T-cell (primary cell): ENCODE data around the gene CCNJL. TPM values are rescaled to one million over a fixed set of nuclear protein-coding genes. Genes with fewer than 3 reads are reported as not detected.
A peak's percentile ranks its signal among the peaks of the same experiment; 100 is the strongest.

Experiments
- ATAC-seq, 4 experiments: fragments of 200-7000 bp in 3 of 4; fragments of 150-1000 bp in 1 of 4; cut with Tn5 transposase; replicated peaks in 1 of 4; 1 replicate in 3 of 4; 2 replicates in 1 of 4; pipeline ENCODE4 v1.10.0; 2021; ENCODE audit warnings: moderate library complexity in 3 of 4, mild to moderate bottlenecking in 2 of 4, moderate number of reproducible peaks in 1 of 4
- CTCF ChIA-PET, 2 donors: fragments of 300-600 bp; sonication (Branson Sonifier 250); formaldehyde crosslinking; loops; one replicate each; lab custom pipeline; 2022; ENCODE audit warnings: antibody characterized with exemption in 2 of 2; lab: Charles Lee
- POLR2A ChIA-PET, 2 donors: fragments of 300-600 bp; sonication (Branson Sonifier 250); formaldehyde crosslinking; loops; one replicate each; lab custom pipeline; 2022; ENCODE audit warnings: antibody characterized with exemption in 2 of 2; lab: Charles Lee
- DNase-seq, 35 experiments: peaks; one replicate each; pipeline versions ENCODE4 v3.0.0 to v3.0.0-alpha.2; 2013 to 2023
- H3K27ac ChIP-seq: one replicate; pipeline ENCODE4 v1.5.1; 2013; ENCODE audit warnings: low read length
- H3K27me3 ChIP-seq, 2 experiments: replicated peaks in 1 of 2; 1 replicate in 1 of 2; 2 replicates in 1 of 2; pipeline versions ENCODE4 v1.6.1 to v1.7.0; 2013; ENCODE audit warnings: low read length in 1 of 2, mixed read lengths in 1 of 2; ENCODE audit not compliant: control insufficient read depth in 2 of 2, insufficient read depth in 2 of 2; ENCODE audit errors: extremely low read depth in 1 of 2
- H3K36me3 ChIP-seq, 2 donors: 1 replicate in 1 of 2; 2 replicates in 1 of 2; pipeline versions ENCODE4 v1.6.1 to v1.7.0; 2013; ENCODE audit warnings: low read length in 1 of 2; ENCODE audit not compliant: control insufficient read depth in 2 of 2, insufficient read depth in 1 of 2; ENCODE audit errors: extremely low read depth in 1 of 2
- H3K4me1 ChIP-seq, 2 experiments: 1 replicate in 1 of 2; 2 replicates in 1 of 2; pipeline versions ENCODE4 v1.6.1 to v1.7.0; 2013; ENCODE audit warnings: low read length in 2 of 2, mixed read lengths in 1 of 2; ENCODE audit not compliant: insufficient read depth in 2 of 2, control insufficient read depth in 1 of 2; ENCODE audit errors: extremely low read depth in 1 of 2
- H3K4me3 ChIP-seq, 2 donors: 1 replicate in 1 of 2; 2 replicates in 1 of 2; pipeline versions ENCODE4 v1.5.1 to v1.7.0; 2013; ENCODE audit warnings: mild to moderate bottlenecking in 2 of 2, low read length in 1 of 2, moderate library complexity in 1 of 2; ENCODE audit not compliant: control insufficient read depth in 1 of 2; ENCODE audit errors: extremely low read depth in 1 of 2
- H3K9me3 ChIP-seq: 2 replicates; pipeline ENCODE4 v1.7.0; 2013
- H3K27ac Mint-ChIP-seq, 2 donors: one replicate each; pipeline ENCODE4 v1.8.0; 2020 to 2021; ENCODE audit warnings: mild to moderate bottlenecking in 2 of 2, mixed read lengths in 2 of 2
- H3K27me3 Mint-ChIP-seq, 2 donors: one replicate each; pipeline ENCODE4 v1.8.0; 2021 to 2022; ENCODE audit warnings: mixed read lengths in 2 of 2
- H3K36me3 Mint-ChIP-seq: one replicate; pipeline ENCODE4 v1.8.0; 2021; ENCODE audit warnings: mixed read lengths
- H3K4me1 Mint-ChIP-seq, 3 donors: one replicate each; pipeline ENCODE4 v1.8.0; 2020 to 2022; ENCODE audit warnings: mixed read lengths in 3 of 3, mild to moderate bottlenecking in 1 of 3
- H3K4me3 Mint-ChIP-seq, 3 donors: one replicate each; pipeline ENCODE4 v1.8.0; 2020 to 2022; ENCODE audit warnings: mild to moderate bottlenecking in 3 of 3, mixed read lengths in 3 of 3, moderate library complexity in 3 of 3
- H3K9me3 Mint-ChIP-seq, 3 donors: one replicate each; pipeline ENCODE4 v1.8.0; 2020 to 2022; ENCODE audit warnings: mixed read lengths in 3 of 3
- WGBS: methylation state at CpG from one replicate; pipeline ENCODE4 v1.1.5; 2013; ENCODE audit warnings: missing lambda C conversion rate; ENCODE audit not compliant: insufficient coverage; 5-methylcytosine and 5-hydroxymethylcytosine counted together
- total RNA-seq, 35 experiments: library from RNA in 6 of 35; stranded (reverse) in 6 of 35; fragments of 120-200 nt in 1 of 35; gene quantifications; one replicate each; pipeline versions ENCODE4 v1.2.1 to v1.2.4 and lab custom pipeline; 2013 to 2026

The CCNJL gene
- total RNA-seq, 5 donors from 2014 or later (not counting 1 experiment from before 2014, with no cell fraction given), result 0.33 to 0.41 (median 0.35) TPM; not detected in 2

GRCh38 chr5:160325716-160326115 lies 13.4 kb upstream of the CCNJL start:
- Histone ChIP-seq H3K27me3 (peaks cover 0 to 5% of the 10 kb centered on the region in 2 experiments), H3K4me1 (no peaks in the 10 kb centered on the region), H3K27ac (no peak overlapping the region), H3K36me3 (no peaks in the 10 kb centered on the region), H3K9me3 (no peaks in the 10 kb centered on the region), H3K4me3 (no peak overlapping the region)
- CTCF ChIA-PET, result interaction anchor here in 1 of 2 donors (0.6 kb wide), 2 partner anchors 245 to 1665 kb away, joined by 3 to 5 read pairs; no protein-coding TSS in a partner anchor
- Mint-ChIP-seq H3K36me3 (no peaks in the 10 kb centered on the region), H3K4me1 (peaks cover 0 to 4% (median 2%) of the 10 kb centered on the region in 3 donors), H3K9me3 (no peaks in the 10 kb centered on the region), H3K27me3 (peaks cover 11 to 18% of the 10 kb centered on the region in 2 donors), H3K27ac (no peak overlapping the region), H3K4me3 (no peak overlapping the region)
- WGBS, result 78% methylated on average over 2 of the region's 2 CpGs
- no peak for DNase-seq
- POLR2A ChIA-PET, result no interaction called here
- ATAC-seq, result no peak

DNA sequence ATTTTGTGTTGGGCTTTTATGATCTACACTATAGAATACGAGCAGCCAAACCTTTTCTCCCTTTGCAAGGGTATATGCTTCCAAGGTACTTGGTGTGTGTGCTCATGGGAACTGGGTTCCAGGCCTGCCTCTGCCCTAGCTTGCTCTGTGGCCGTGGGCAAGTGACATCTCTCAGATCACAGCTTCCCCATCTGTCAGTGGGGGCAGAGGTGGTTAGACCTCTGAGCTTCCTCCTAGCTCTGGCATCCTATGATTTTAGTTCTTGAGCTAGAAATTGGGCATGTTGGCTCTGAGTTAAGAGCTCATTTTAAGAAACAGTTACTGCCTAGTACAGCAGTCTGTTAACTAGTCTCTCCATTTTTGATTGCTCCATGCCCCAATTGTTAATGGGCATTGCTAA lies 12.5 kb upstream of the CCNJL start:
- H3K4me3 ChIP-seq, result no peak overlapping the region
- H3K36me3 Mint-ChIP-seq, result no peaks in the 10 kb centered on the region
- H3K27ac ChIP-seq, result no peak overlapping the region
- no CpG with 5 or more reads among the region's 2 CpGs for WGBS
- no peak for ATAC-seq
- peaks cover 0 to 9% of the 10 kb centered on the region in 2 experiments for H3K27me3 ChIP-seq
- H3K27ac Mint-ChIP-seq, result no peak overlapping the region
- no peaks in the 10 kb centered on the region for H3K4me1 Mint-ChIP-seq
- POLR2A ChIA-PET, result no interaction called here
- H3K4me1 ChIP-seq, result no peaks in the 10 kb centered on the region
- no peaks in the 10 kb centered on the region for H3K9me3 ChIP-seq
- H3K27me3 Mint-ChIP-seq, result peaks cover 15 to 25% of the 10 kb centered on the region in 2 donors
- no peak overlapping the region for H3K4me3 Mint-ChIP-seq
- H3K36me3 ChIP-seq, result no peaks in the 10 kb centered on the region
- H3K9me3 Mint-ChIP-seq, result no peaks in the 10 kb centered on the region
- DNase-seq, result no peak
- CTCF ChIA-PET, result interaction anchor here (0.6 to 0.8 kb wide), 3 partner anchors 12 to 295 kb away, joined by 3 to 4 read pairs (median 3); no protein-coding TSS in a partner anchor

GRCh38 chr5:160318409-160318808 lies 6.0 kb upstream of the CCNJL start:
- POLR2A ChIA-PET, result no interaction called here
- H3K36me3 Mint-ChIP-seq, result no peaks in the 10 kb centered on the region
- H3K4me3 ChIP-seq, result no peak overlapping the region
- peaks cover 0 to under 1% (median 0%) of the 10 kb centered on the region in 3 donors for H3K4me1 Mint-ChIP-seq
- H3K9me3 Mint-ChIP-seq, result no peaks in the 10 kb centered on the region
- peaks cover 38 to 47% of the 10 kb centered on the region in 2 donors for H3K27me3 Mint-ChIP-seq
- no peak overlapping the region for H3K4me3 Mint-ChIP-seq
- no peaks in the 10 kb centered on the region for H3K9me3 ChIP-seq
- no CpG with 5 or more reads among the region's 4 CpGs for WGBS
- no peaks in the 10 kb centered on the region for H3K4me1 ChIP-seq
- CTCF ChIA-PET, result no interaction called here
- H3K27me3 ChIP-seq, result peaks cover 0 to 16% of the 10 kb centered on the region in 2 experiments
- H3K27ac ChIP-seq, result no peak overlapping the region
- H3K36me3 ChIP-seq, result no peaks in the 10 kb centered on the region
- no peak overlapping the region for H3K27ac Mint-ChIP-seq
- ATAC-seq (no peak), DNase-seq (no peak)

- H3K9me3 ChIP-seq, result no peaks in the 10 kb centered on the region
- H3K27ac Mint-ChIP-seq, result no peak overlapping the region
- CTCF ChIA-PET, result no interaction called here
- peaks cover 5 to 9% (median 7%) of the 10 kb centered on the region in 3 donors for H3K4me1 Mint-ChIP-seq
- H3K4me3 Mint-ChIP-seq, result no peak overlapping the region
- no peaks in the 10 kb centered on the region for H3K9me3 Mint-ChIP-seq
- no peaks in the 10 kb centered on the region for H3K36me3 Mint-ChIP-seq
- DNase-seq (no peak), ATAC-seq (no peak)
- H3K4me3 ChIP-seq, result no peak overlapping the region
- POLR2A ChIA-PET, result no interaction called here
- peaks cover 0 to 20% of the 10 kb centered on the region in 2 experiments for H3K27me3 ChIP-seq
- H3K27me3 Mint-ChIP-seq, result peaks cover 47 to 56% of the 10 kb centered on the region in 2 donors
- 85% methylated on average over 3 of the region's 5 CpGs for WGBS
- no peak overlapping the region for H3K27ac ChIP-seq
- no peaks in the 10 kb centered on the region for H3K36me3 ChIP-seq
- H3K4me1 ChIP-seq, result peaks cover 0 to 3% of the 10 kb centered on the region in 2 experiments
These were observed 5.1 kb upstream of the CCNJL start for GRCh38 chr5:160317434-160317833.

DNA sequence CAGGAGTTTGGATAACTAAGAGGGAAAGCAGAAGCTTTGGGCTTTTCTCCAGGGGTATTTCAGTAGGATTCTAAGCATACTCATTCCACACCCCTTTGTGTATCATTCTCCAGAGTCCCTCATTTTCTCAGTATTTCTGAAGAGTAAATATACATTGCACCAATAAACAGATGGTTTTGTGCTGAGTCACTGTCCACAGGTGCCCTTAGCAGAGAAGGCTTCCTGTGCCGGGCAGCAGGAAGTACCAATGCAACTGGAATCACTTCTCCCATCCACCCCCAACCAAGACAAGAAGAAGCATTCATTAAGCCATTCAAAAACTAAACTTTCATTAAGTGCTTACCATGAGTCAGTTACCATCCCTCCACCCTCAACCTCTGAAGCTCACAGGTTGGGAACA lies 3.6 kb upstream of the CCNJL start:
- POLR2A ChIA-PET, result interaction anchor here in 1 of 2 donors (0.6 kb wide), 2 partner anchors 17 to 118 kb away, joined by 5 to 6 read pairs; no protein-coding TSS in a partner anchor
- Mint-ChIP-seq H3K27me3 (peaks cover 51 to 55% of the 10 kb centered on the region in 2 donors), H3K4me3 (no peak overlapping the region), H3K4me1 (peaks cover 7 to 14% (median 10%) of the 10 kb centered on the region in 3 donors), H3K27ac (no peak overlapping the region), H3K9me3 (no peaks in the 10 kb centered on the region), H3K36me3 (no peaks in the 10 kb centered on the region)
- DNase-seq (no peak), ATAC-seq (no peak)
- Histone ChIP-seq H3K4me1 (peaks cover 0 to 10% of the 10 kb centered on the region in 2 experiments), H3K27me3 (peaks cover 0 to 26% of the 10 kb centered on the region in 2 experiments), H3K4me3 (no peak overlapping the region), H3K36me3 (no peaks in the 10 kb centered on the region), H3K27ac (no peak overlapping the region), H3K9me3 (no peaks in the 10 kb centered on the region)
- CTCF ChIA-PET, result no interaction called here
- WGBS, result 10% methylated on average over 1 of the region's 1 CpG

DNA sequence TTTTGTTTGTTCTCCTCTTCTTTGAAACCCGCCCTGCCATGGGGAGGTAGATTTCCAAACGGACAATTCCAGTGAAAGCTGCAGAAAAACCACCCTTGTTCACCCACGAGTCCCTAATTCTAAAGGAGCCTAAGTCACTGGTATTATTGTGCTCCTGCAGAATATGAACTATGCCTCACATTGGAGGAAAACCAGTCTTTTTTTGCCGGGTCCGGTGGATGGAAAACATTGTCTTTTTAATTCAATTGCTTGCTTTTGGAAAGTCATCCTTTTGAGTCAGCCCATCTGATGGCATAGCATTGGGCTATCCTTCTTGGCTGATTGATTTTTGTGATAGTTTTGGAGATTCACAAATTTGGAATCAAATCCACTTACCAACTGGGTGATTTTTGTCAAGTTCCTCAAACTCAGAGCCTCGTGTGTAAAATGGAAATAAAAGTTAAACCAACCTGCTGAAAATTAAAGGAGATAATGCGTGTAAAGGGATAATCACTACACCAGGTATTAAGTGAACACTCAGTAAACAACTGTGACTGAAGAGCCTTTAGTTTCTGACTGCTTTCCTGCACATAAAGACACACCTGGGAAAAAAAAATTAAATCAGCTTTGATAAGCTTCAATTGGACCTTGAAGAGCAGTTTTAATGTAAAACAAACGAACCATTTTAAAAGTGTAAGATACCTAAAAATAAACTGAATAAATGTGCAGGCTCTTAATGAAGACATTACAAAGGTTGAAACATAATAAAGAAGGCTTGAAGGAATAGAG lies 780 bp upstream of the CCNJL start:
- no peak for ATAC-seq
- Histone ChIP-seq H3K4me3 (peak overlapping the region in 1 of 2 donors; percentile 58), H3K36me3 (no peaks in the 10 kb centered on the region), H3K27me3 (peaks cover 0 to 31% of the 10 kb centered on the region in 2 experiments), H3K4me1 (peaks cover 0 to 10% of the 10 kb centered on the region in 2 experiments), H3K9me3 (no peaks in the 10 kb centered on the region), H3K27ac (no peak overlapping the region)
- 100% methylated on average over 1 of the region's 8 CpGs for WGBS
- ChIA-PET POLR2A (no interaction called here), CTCF (interaction anchor here in 1 of 2 donors (0.7 kb wide), 1 partner anchor 12 kb away, joined by 4 read pairs; no protein-coding TSS in a partner anchor)
- peaks cover 7 to 14% (median 10%) of the 10 kb centered on the region in 3 donors for H3K4me1 Mint-ChIP-seq
- no peaks in the 10 kb centered on the region for H3K9me3 Mint-ChIP-seq
- peak overlapping the region in 1 of 2 donors; percentile 53 for H3K27ac Mint-ChIP-seq
- DNase-seq, result no peak
- H3K27me3 Mint-ChIP-seq, result peaks cover 57 to 61% of the 10 kb centered on the region in 2 donors
- no peaks in the 10 kb centered on the region for H3K36me3 Mint-ChIP-seq
- peak overlapping the region; percentile 49 to 84 (median 71) for H3K4me3 Mint-ChIP-seq
